GM21529 (cell line): Measurements from ENCODE around the gene RAP1GAP2.

Experiments used
- ATAC-seq: cut with Tn5 transposase; IDR thresholded peaks from one replicate; pipeline ENCODE4 v1.9.1; 2021; ENCODE audit not compliant: unreplicated experiment

RAP1GAP2 gene

GRCh38 chr17:2852729-2853282, 56.6 kb downstream of the RAP1GAP2 start:
- no peak for ATAC-seq

DNA sequence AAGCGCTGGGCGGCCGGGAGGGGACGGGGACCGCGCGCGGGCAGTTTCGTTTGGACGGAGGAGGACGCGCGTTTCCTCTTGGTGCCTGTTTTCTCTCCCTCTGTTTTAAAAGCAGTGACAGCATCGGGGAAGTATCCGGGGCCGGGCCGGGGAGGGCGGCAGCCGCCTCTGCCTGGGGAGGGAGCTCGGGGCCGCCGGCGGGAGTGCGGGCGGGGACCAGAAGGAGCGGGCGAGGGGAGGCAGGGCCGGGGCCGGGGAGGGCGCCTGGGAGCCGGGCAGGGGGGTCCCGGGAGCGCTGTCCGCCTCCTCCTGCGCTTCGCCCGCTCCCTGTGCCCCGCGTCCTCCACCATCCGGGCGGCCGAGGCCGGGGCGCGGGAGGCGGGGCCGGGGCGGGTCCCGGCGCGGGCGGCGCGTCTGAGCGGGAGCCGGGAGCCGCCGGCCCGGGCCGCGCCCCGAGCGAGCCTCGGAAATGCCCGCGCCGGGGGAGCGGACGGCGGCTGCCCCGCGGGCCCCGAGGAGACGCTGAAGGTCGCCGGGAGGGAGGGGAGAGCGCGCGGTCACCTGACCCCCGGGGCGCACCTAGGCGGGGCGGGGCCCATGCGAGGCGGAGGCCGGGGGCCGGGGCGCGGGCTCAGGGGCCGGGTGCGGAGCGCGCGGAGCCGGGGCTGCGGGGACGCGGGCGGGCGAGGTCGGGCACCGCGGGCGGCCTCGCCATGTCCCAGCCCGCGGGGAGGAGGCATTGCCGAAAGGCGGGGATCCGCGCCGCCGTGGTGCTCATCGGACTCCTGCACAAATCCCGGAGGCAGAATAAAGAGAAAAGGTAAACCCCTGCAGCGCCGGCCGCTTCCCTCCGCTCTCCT, 57.3 kb downstream of the RAP1GAP2 start:
- no peak for ATAC-seq

- ATAC-seq = no peak
These were observed 58.2 kb downstream of the RAP1GAP2 start for GRCh38 chr17:2854143-2855055.

- ATAC-seq = no peak
These were observed 58.9 kb downstream of the RAP1GAP2 start for GRCh38 chr17:2855063-2855600.

DNA sequence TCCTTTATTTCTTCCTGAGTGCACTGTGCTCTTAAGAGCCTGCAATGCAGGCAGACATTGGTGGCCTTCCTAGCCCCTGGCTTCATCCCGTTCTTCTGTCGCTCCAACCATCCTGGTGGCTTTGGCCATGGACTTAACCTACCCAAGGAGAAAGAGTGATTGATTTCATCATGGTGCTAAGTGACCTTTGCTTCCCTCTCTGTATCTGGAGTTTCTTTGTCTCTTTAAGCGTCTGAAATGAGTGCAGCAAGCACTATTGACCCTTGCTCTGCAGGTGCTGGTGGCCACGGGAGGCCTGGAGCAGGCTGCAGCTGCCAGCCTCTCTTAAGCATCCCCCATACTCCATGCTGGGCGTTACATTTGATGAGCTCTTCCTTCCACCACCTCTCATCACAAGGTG, 60.5 kb downstream of the RAP1GAP2 start:
- ATAC-seq = no peak

DNA sequence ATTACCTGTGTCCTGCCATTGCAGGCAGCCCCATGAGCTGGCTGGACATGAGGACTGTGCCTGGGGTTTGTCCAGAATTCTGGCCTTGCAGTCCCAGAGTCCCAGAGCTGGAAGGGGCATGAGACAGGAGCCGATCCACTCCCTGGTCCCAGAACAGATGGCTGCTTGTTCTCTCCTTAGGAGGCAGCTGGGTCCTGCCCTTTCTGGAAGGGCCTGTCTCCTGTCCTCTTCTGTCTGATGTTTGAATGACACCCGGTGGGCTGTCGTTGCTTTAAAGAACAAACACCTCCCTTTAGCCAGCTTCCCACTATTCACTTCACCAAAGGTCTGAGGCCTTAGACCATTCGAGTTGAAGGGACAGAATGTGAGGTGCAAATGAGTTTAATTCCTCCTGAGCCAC, 63.8 kb downstream of the RAP1GAP2 start:
- ATAC-seq = no peak

GRCh38 chr17:2860883-2861282, 64.6 kb downstream of the RAP1GAP2 start:
- no peak for ATAC-seq

- ATAC-seq = no peak
These were observed 66.0 kb downstream of the RAP1GAP2 start for GRCh38 chr17:2862197-2862596.

DNA sequence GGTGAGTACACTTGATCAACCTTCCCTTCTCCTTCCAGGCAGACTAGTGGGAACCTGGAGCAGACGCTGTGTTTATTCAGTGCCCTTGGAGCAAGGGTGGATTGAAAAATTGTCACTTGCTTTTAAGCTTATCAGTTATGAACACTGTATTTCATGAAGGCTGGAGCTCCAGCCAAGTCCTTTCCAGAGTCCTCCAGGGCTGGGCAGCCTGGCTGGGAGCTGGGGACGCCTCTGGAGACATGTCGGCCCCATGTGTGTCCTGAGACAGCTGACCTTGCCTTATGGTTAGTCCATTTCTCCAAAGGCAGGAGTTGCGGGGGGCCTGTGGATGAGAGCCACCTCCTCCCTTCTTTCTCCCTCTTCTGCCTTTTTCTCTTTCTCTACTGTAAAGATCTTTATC, 67.0 kb downstream of the RAP1GAP2 start:
- ATAC-seq = no peak

GRCh38 chr17:2865228-2865627, 69.0 kb downstream of the RAP1GAP2 start:
- ATAC-seq = no peak

GRCh38 chr17:2867441-2868424, 71.5 kb downstream of the RAP1GAP2 start:
- ATAC-seq = no peak

- ATAC-seq = no peak
These were observed 73.4 kb downstream of the RAP1GAP2 start for GRCh38 chr17:2869604-2870003.

- no peak for ATAC-seq
These were observed 75.0 kb downstream of the RAP1GAP2 start for GRCh38 chr17:2871205-2871604.

GRCh38 chr17:2871720-2872119, 75.5 kb downstream of the RAP1GAP2 start:
- no peak for ATAC-seq

- ATAC-seq = no peak
These were observed 76.0 kb downstream of the RAP1GAP2 start for GRCh38 chr17:2872282-2872681.

DNA sequence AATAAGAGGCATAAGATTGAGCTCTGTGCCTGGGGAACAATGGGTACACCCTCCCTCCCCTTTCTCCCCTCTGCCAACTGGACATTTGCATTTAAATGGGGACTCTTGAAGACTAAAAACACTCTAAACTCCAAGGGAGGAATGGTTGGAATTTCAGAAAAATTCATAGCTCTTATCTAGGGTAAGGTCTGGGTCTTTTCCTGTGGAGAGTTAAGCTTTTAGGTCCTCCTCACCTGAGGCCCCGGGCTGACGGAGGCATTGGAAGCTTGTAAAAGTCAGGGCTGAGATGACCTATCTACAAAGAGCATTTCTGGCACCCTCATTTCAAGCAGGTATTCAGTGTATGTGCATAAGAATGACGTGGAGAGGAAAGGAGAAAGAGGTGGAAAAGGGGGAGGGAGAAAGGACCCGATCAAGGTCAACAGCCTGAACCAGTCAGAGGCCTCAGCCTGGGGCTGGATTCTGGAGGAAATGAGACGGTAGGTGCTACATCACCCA, 78.0 kb downstream of the RAP1GAP2 start:
- no peak for ATAC-seq

- ATAC-seq = no peak
These were observed 79.4 kb downstream of the RAP1GAP2 start for GRCh38 chr17:2875608-2876007.

GRCh38 chr17:2876467-2876866, 80.2 kb downstream of the RAP1GAP2 start:
- ATAC-seq = no peak

DNA sequence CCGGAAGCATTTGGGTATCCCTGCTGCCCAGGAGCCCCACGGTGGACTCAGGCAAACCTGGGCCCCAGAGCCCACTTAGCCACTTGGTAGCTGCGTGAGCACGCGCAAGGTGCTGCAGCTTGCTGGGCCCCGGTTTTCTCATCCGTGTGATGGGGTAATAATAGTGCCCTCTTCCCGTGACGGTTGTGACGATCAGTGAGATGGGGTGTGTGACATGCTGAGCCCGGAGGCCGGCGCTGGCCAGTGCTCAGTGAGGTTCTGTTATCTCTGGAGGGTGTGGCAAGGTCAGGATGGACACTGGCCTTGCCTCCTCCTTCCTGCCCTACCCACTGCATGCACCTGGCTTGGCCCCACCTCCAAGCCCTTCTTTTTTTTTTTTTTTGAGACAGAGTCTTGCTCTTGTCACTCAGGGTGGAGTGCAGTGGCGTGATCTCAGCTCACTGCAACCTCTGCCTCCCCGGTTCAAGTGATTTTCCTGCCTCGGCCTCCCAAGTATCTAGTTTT, 82.6 kb downstream of the RAP1GAP2 start:
- no peak for ATAC-seq

GRCh38 chr17:2880050-2880449, 83.8 kb downstream of the RAP1GAP2 start:
- ATAC-seq = no peak
